Hematopoietic multipotent progenitor cell treated with erythropoietin and hydrocortisone succinate and interleukin-3 and kit ligand, for 17 days (in vitro differentiated cells): ENCODE measurements around the gene MTHFD1.

Experiments used
- DNase-seq: peaks from one replicate; pipeline ENCODE4 v3.0.0-alpha.2; 2015; ENCODE audit warnings: low spot score

MTHFD1 gene

GRCh38 chr14:64447876-64448670 lies 59.9 kb downstream of the MTHFD1 start:
- no peak for DNase-seq

DNA sequence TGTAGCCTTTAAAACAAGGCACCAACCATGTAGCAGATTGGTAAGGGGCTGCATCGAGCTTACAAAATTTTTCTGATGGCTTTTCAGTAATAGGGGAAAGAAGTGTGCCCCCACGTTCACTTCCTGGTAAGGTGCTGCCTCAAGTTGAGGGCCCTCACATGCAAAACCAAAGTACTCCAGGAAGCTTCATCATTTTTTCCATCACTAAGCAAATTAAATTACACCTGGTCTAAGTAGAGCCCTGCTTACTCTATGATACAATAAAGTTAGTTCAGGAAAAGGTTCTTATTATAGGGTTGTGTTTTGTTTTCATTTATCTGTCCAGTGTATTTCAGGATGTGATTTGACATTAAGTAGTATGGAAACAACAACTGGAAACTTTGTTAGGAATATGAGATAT lies 62.1 kb downstream of the MTHFD1 start:
- no peak for DNase-seq

DNA sequence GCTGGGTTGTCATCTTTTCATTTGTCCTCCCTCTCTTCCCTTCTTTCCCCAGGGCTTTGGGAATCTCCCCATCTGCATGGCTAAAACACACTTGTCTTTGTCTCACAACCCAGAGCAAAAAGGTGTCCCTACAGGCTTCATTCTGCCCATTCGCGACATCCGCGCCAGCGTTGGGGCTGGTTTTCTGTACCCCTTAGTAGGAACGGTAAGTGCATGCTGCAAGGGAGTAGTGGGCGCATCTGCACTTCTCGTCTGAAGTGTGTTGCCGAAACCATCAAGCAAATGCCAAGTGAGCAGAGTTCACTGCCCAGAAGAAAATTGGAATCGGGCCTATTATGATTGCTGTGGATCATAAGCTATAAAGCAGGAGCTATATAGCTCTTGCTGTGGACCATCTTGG lies 66.5 kb downstream of the MTHFD1 start:
- DNase-seq: no peak

- no peak for DNase-seq
Observed at GRCh38 chr14:64459405-64460136, 71.4 kb downstream of the MTHFD1 start.

DNA sequence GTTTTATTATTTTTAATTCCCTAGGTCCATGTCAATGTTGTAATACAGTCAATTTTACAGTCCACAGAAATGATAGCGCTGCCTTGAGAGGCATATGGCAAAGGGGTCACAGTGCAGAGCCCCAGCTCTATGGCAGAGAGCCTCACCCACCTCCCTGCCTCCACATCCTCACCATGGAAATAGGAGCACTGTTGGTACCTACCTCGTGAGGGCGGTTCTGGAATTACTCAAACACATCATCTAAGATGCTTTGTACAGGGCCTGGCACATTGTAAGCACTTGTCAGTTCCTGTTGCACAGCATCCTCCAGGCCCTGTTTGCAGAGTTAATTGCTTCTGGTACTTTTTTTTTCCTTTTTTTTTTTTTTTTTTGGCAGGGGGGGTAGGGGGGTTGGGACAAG lies 73.1 kb downstream of the MTHFD1 start:
- DNase-seq: no peak

DNA sequence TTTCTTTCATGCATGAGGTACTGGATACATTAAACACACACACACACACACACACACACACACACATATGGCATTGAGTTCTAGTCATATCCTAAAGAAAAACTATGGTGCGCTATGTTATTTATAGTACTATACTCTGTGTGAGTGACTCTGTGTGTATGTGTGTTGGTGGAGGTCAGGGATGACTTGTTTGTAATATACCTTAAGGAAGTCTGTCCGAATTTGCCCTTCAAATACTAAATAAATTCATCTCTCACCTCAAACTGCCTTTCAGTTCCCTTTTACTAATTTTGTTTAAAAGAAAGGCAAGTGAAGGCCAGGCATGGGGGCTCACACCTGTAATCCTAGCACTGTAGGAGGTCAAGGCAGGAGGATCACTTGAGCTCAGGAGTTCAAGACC lies 75.0 kb downstream of the MTHFD1 start:
- no peak for DNase-seq

DNA sequence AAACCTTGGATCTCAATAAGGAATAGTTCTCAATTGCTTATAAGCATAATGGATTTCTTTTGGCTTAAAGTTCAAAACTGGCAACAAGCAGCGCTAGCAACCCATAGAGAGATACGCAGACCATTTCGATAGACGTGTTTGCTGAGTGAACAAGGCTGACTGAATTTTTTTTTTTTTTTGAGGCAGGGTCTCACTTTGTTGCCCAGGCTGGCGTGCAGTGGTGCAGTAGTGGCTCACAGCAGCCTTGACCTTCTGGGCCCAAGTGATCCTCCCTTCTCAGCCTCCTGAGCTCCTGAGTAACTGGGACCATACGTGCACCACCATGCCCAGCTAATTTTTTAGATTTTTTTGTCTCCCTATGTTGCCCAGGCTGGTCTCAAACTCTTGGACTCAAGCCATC lies 75.7 kb downstream of the MTHFD1 start:
- DNase-seq: no peak

DNA sequence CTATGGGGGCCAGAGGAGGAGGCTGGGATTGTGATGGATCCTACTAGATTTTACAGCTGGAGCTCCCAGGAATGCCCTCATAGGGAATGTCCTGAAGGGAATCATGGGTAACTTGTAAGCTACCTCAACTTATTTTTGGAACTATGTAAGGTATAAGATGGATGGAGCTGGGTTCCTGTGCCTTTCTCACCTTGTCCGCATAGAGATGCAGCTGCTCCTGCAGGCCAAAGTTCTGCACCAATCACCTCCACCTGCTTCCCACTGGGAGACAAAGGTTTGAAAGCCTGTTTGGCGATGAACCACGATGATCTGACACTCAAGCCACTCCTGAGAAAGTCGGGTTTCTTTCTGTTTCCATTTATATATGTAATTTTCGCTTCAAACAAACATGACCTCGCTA lies 76.5 kb downstream of the MTHFD1 start:
- no peak for DNase-seq

- no peak for DNase-seq
Observed at GRCh38 chr14:64465191-64465822, 77.2 kb downstream of the MTHFD1 start, which contains the start of gene AKAP5. Gene AKAP5 (plus strand): TSS chr14:64465499. CDS start chr14:64468395, 2,896 bp downstream.

DNA sequence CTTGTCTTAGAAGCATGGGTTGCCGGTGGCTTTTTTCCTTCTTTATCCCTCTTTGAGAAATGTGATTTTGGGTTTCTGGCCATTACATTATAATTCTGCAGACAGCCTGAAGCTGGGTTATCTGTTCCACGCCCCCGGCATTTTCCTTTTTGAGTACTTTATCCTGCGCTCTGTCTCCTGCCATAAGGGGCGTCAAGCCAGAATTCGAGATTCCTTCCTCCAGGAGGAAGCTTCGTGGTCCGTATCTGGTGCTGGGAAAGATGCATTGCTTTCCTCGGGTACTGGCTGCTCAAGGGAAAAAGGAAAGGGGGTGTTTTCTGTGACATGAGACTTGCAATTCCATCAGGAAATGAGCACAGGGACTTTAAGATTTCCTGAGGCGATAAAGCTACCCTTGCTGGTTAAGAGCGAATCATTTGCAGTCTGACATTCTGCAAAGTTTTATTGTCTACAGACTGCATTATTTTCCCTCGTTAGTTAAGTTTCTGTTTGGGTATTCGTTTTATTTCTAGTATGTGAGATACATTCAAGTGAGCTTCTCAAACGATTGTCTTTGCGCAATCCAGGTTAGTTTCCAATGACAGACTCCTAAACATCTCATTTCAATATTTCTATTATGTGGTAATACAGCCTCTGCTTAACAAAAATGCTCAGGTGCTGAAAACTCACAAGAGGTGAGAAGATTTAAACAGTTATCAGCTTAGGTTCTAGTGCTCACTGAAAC lies 77.8 kb downstream of the MTHFD1 start:
- DNase-seq: no peak

GRCh38 chr14:64467101-64467500 lies 78.9 kb downstream of the MTHFD1 start:
- DNase-seq: no peak

GRCh38 chr14:64467566-64467965 lies 79.4 kb downstream of the MTHFD1 start:
- no peak for DNase-seq

DNA sequence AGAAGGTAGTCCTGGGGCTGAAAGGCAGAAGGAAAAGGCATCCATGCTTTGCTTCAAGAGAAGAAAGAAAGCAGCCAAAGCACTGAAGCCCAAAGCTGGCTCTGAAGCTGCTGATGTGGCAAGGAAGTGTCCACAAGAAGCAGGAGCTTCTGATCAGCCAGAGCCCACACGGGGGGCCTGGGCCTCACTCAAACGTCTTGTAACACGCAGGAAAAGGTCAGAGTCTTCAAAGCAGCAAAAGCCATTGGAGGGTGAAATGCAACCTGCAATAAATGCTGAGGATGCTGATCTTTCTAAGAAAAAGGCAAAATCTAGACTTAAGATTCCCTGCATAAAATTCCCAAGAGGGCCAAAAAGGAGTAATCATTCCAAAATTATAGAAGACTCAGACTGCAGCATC lies 80.3 kb downstream of the MTHFD1 start:
- no peak for DNase-seq

DNA sequence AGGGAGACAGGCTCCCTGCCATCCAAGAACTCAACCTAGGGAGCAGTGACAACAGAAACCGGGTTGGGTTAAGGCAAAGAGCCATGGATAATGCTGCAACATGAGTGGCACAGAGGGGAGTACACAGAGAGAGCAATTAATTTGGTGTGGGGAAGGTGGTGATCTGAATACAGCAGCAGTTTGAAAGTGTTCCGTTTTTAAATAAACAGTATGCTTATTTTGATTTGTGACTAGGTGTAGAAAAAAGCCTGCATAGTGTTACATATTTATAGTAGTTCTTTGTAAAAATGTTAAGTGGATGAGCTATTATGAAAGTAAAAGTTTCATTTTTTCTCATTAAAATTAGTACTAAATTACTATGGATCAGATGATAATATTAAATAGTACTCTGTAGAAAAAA lies 85.9 kb downstream of the MTHFD1 start:
- no peak for DNase-seq

- DNase-seq: no peak
Observed at GRCh38 chr14:64474698-64475097, 86.5 kb downstream of the MTHFD1 start.

- DNase-seq: no peak
Observed at GRCh38 chr14:64475585-64476273, 87.6 kb downstream of the MTHFD1 start.

DNA sequence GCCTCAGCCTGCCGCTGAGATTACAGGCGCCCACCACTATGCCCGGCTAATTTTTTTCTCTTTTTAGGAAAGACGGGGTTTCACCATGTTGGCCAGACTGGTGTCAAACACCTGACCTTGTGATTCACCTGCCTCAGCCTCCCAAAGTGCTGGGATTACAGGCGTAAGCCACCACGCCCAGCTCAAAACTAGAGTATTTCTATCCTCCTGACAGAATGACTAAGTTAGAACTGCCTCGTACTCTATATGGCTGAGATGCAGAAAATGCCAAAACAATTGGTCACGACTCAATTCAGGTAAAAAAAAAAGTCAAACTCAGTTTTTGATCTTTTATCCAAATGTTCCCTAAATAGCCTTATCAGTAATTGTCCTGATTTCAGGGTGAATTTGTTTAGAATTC lies 88.3 kb downstream of the MTHFD1 start:
- DNase-seq: no peak

DNA sequence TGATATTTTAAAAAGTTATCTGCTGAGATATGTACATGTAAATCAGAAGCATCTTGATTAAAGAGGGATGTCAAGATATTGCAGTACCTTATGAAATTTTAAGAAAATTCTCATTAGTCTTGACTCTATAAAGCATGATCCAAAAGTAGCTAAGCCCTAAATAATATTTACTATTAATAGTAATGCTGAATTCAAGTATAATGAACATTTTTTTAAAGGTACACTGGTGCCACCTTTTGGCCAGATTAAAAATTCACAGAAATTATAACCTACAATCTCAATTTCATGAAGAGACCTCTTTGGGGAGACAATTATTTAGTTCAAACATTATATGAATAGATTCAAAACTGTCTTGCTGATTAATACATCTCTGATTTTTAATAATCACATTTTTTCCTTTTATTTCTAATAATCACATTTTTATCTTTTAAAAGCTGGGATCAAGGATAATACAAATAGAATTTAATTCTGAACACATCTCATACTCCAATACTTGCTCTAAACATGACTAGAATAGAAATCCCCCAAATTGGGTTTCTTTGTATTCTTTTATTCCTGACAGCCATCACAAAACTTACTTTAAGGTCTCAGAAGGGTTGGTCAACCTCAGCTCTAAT lies 90.6 kb downstream of the MTHFD1 start:
- DNase-seq: peak; percentile 43

GRCh38 chr14:64488590-64489099 lies 100.5 kb downstream of the MTHFD1 start:
- DNase-seq: no peak

DNA sequence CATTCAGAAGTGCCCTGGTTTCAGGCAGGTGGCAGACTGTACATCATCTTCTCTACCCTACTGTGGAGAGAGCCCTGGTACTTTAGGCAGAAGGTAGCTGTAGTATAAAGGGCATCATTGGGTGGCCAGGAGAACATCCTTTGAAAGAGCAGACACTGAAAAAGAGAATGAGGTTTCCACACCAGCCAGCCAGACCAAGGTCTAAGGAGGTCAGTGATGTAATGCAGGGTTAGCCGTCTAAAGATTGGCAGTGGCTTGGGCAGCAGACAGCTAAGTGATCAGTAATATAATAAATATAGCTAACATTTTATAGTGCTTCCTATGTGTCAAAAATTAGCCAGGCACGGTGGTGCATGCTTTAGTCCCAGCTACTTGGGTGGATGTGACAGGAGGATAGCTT lies 103.5 kb downstream of the MTHFD1 start:
- DNase-seq: no peak

- no peak for DNase-seq
Observed at GRCh38 chr14:64493455-64493854, 105.3 kb downstream of the MTHFD1 start.
